Measurements from ENCODE around the gene CYB5B.

DNA sequence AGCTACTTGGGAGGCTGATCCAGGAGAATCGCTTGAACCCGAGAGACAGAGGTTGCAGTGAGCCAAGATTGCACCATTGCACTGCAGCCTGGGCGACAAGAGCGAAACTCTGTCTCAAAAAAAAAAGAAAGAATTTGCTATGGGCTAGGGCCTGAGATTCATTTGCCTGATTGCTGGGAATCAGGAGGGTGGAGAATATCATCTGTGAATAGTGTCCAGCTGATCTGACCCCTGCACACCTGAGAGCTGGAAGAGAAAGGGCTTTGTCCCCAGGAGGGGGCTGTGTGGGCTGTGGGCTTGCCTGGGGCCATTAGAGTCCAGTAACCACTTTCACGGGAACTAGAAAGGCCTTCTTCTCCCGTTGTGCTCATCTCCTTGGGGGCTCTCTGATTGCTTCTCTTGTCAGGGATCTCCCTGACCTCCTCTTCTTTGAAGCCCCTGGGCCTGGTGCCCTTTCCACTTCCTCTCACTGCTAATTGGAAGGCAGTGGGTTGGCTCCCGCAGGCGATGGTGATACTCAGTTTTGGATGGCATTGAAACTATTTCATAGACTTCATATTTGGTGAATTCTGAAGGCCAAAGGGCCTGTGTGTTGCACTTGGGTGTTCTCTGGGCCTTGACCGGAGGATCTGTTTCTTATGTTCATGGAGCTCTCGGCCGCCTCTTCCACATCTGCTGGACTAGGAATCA is 75.3 kb downstream of the CYB5B start:
- TF ChIP-seq, protein P1, sequence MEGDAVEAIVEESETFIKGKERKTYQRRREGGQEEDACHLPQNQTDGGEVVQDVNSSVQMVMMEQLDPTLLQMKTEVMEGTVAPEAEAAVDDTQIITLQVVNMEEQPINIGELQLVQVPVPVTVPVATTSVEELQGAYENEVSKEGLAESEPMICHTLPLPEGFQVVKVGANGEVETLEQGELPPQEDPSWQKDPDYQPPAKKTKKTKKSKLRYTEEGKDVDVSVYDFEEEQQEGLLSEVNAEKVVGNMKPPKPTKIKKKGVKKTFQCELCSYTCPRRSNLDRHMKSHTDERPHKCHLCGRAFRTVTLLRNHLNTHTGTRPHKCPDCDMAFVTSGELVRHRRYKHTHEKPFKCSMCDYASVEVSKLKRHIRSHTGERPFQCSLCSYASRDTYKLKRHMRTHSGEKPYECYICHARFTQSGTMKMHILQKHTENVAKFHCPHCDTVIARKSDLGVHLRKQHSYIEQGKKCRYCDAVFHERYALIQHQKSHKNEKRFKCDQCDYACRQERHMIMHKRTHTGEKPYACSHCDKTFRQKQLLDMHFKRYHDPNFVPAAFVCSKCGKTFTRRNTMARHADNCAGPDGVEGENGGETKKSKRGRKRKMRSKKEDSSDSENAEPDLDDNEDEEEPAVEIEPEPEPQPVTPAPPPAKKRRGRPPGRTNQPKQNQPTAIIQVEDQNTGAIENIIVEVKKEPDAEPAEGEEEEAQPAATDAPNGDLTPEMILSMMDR (conservative IDR thresholded peaks at IDR 0.05; ENCODE audit: low read length), result no peak
- TF ChIP-seq EZH2phosphoT487 (IDR thresholded peaks at IDR 0.05; ENCODE audit: borderline replicate concordance, low read depth, low read length), result no peak

Measured in OCI-LY7 (cell line).